Germinal center (tissue), 1 donor: ENCODE data around the gene GPR15.
A peak's percentile ranks its signal among the peaks of the same experiment; 100 is the strongest.
"Not testable (repeated sequence)": the region's sequence is repeated elsewhere in the genome, so short reads cannot be mapped to it uniquely, and the experiment has no call there.

Experiments
- DNase-seq: peaks from one replicate; pipeline ENCODE4 v3.0.0; 2012; ENCODE audit warnings: mixed read lengths, low spot score

GPR15 gene

GRCh38 chr3:98558100-98558827 lies 26.5 kb downstream of the GPR15 start:
- DNase-seq = no peak

DNA sequence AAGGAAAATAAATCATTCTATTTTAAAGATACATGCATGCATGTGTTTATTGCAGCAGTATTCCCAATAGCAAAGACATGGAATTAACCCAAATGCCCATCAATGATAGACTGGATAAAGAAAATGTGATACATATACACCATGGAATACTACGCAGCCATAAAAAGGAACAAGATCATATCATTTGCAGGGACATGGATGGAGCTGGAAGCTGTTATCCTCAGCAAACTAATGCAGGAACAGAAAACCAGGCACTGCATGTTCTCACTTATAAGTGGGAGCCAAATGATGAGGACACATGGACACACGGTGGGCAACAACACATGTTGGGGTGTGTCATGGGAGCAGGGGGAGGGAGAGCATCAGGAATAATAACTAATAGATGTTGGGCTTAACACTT lies 28.0 kb downstream of the GPR15 start:
- not testable (repeated sequence) for DNase-seq

DNA sequence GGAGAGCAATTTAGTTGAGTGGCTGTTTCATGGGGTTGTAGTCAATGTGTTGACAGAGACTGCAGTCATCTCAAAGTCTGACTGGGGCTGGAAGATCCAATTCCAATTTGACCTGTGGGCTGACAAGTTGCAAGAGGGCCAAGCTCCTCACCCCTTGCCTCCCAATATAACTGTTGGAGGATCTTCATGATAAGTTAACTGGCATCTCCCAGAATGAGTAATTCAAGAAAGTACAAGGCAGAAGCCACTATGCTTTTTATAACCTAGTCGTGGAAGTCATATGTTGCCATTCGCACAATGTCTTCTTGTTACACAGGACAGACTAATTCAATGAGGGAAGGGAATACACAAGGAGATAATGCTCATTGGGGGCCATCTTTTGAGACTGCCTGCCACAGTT lies 29.1 kb downstream of the GPR15 start:
- DNase-seq = no peak

DNA sequence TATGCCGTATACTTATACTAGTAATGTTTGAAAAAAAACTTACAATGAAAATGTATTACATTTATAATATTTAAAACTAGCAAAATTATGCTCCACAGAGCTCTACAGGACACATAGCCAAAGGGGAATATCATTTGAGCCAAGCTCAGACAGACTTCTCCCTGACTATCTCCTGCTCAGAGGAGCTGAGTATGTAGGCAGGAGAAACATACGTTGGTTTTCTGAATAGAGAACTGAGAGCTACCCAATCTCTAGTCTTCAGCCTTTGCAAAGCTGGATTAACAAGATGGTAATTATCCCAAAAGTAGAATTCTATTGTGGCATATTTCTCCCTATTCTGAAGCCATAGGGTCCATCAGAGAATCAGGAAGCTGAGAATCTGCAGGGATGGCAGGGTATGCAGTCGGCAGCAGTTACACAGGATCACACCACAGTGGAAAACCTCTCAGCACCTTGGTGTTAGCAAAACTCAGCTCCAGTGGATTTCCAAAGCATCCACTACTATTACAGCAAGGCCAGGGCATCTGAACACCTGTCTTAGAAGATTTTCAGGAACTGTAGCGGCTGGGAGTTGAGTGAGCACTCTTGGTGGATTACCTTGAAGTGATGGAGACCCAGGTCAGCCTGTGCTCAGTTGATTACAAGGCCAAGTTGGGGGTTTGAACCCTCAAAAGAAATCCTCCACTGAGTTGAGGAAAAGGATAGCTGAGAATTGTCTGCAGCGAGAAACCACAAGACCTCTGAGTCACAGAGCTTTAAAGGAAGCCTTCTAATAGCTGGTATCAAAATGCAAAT lies 30.1 kb downstream of the GPR15 start:
- no peak for DNase-seq

DNA sequence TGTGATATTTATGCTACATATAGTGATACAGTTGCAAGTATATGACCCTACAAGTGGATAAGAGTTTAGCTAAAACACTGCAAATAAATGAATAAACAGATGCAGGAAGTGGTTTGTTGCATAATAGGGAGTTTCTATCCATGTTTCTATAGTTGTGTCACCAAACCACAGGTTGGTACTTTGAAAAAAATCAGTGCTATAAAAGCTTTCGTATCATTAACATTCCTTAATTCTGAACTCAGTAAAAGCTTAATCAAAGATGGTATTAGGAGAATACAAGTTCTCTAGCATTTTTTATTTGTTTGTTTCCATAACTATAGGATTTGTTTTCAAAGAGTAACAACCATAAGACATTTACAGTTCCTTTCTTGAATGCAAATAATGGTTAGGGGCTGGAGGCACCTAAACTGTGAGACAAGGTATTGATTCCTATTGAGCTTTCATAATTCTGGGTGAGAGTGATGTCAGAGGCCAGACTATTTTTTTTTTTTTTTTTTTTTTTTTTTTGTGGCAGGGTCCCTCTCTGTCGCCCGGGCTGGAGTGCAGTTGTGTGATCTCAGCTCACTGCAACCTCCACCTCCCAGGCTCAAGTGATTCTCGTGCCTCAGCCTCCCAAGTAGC lies 32.0 kb downstream of the GPR15 start:
- DNase-seq = no peak

GRCh38 chr3:98564282-98565005 lies 32.7 kb downstream of the GPR15 start:
- no peak for DNase-seq

DNA sequence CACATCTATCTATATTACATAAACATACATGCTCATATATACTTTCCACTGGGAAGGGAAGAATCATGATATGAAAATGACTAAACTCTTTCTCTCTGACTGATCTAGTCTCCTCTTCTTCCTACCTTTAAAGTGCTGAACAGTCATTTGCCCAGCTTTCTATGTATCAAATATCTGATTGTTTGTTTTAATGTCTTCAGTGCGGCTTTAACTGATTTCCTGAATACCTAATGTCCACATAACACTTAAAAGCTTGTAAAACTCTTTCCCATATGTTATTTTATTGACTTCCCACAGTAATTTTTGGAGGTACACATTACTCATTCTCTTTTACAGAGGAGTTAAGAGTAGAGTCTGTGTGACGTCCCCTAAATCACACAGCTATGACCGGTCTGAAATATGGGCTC lies 33.5 kb downstream of the GPR15 start:
- no peak for DNase-seq

GRCh38 chr3:98565843-98566242 lies 34.1 kb downstream of the GPR15 start:
- DNase-seq = no peak

DNA sequence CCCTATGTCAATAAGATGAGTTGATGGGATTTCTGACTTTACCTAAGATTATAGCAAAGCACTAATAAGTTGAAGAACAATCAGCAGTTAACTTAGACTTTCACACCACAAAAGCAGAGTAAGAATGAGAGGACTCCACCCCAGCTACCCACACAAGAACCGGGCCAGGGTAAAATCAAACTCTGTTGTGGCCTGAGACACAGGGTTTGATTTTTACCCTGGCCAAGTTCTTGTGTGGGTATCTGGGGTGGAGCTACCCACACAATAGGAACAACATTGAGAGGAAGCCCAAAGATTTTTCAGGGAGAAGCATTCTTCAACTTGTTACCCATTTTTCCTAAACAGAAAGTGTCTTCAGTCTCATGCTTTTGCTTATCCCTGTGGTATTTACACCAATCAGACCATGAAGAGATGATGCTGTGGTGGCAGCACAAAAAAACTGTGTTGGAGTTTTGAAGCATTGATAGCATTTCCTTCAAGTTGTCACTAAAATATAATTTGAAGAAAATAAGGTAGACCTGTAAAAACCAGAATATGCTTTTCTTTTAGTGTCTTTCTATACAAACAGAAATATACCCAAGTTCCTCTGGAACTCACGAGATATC lies 36.0 kb downstream of the GPR15 start:
- no peak for DNase-seq

DNA sequence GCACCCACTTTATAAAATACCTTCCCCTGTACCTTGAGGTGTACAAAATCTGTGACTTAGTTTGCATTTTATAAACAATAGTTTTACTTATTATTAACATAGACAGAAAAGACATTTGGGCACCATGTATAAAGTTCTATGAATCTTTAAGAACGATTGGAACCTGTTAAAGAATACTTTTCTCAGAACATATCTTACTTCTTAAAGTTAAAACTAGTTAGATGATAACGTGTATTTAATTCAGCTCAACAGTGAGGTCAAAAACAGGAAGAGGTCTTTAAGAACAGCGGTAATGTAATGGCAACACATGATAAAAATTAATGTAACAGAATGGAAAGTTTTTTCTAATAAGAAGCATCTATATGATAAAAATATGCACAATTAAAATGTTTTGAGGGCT lies 36.6 kb downstream of the GPR15 start:
- DNase-seq = no peak

- peak; percentile 33 for DNase-seq
These were observed 41.5 kb downstream of the GPR15 start for GRCh38 chr3:98573181-98573728.

DNA sequence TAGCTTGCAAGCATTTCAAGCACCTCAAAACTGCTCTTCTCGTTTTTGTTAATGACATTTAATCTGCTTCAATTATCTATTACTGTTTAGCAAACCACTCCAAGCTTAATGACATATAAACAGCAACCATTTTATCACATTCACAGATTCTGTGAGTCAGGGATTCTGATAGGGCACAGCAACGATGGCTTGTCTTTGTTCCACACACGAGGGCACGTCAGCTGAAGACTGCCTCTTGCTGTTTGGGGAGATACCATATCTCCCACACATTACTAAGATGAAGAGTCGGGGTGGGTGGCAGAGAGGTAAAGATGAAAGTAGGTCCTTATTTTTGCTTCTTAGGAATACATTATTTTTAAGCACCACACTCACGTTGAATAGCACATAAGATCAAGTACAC lies 42.4 kb downstream of the GPR15 start:
- no peak for DNase-seq

DNA sequence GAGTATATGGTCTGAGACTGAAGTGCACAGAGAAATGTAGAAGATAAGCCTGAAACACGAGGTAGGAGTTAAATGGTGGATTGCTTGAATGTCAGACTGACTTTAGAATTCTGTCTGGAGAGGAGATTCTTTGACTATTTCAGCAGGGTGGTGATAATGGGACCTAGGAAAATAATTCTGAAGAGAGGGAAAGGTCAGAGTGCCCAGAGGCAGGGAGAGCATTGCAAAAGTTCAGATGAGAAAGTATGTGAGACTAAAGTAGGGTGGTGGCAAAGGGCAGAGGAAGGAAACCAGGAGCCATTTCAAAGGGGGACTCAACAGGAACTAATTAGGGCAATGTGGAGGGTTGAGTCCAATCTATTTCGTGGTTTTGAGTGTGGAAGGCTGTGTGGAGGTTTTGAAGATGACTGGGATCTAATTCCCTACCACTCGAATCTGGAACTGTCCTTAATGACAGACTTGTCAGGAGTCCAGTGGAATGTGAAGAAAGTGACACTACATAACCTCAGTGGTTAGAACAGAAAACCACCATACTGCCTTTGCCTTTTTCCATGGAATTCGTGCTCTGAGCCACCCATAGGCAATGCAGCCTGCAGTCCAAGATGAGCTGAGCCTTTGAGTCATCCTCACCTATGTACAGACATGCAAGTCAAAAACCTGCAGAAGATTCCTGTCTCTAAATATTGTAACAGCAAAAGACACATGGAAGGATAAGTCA lies 45.6 kb downstream of the GPR15 start:
- no peak for DNase-seq

DNA sequence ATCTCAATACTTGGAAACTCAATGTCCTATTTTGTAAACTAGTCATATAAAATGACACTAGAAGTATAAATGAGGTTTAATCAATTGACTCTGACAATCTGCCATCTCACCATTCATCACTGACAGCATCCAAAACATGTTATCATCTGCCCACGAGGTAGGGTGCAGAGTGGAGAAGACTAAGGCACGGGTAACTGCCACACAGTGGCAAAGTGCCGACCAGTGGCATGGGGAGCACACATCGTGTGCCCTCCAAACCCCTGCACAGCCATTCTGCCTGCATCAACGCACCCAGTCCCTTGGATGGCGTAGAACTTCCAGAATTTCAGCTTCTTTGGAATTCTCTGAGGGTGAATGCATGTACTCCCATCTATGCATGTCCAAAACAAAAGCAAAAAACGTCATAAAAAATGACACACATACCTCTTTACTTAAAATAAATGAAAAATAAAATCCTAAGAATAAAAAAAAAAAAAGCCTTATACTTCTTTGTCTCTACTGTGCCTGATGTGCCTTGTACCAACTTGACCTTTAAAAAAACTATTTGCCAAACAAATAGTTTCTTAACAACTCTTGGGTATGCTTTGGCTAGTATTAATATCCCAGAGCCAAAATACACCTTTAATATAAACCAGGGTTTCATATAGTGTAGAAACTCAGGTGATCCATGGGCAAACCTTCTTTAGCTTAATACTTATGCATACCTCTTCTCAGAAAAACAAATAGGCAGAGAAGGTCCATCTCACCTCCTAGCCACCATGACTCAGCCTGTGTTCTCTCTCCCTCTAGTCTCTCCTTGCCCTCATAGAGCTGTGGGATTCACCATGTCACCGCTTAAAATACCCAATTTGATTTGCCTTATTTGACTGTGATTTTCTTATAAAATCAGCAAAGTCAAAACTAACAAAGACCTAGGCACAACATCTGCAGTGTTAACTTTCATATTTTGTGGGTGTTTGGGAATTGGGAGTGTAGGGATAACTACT lies 48.9 kb downstream of the GPR15 start:
- no peak for DNase-seq

DNA sequence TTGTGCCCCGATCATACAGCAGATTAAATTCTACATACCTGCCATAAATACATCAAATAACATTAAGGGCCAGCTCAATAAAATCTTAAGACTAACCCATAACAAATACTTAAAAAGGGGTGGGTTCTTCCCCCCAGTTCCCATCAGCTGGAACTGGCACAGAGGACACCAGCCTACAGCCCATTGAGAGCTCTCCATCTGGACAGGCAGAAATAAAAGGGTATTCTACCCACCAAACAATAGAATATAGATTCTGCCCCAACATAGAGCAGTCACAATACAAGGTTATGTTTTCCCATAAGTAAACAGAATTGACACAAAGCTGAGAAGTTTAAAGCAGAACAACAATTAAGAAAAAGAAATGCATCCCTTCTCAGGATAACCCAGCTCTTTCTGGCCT lies 49.7 kb downstream of the GPR15 start:
- no peak for DNase-seq

DNA sequence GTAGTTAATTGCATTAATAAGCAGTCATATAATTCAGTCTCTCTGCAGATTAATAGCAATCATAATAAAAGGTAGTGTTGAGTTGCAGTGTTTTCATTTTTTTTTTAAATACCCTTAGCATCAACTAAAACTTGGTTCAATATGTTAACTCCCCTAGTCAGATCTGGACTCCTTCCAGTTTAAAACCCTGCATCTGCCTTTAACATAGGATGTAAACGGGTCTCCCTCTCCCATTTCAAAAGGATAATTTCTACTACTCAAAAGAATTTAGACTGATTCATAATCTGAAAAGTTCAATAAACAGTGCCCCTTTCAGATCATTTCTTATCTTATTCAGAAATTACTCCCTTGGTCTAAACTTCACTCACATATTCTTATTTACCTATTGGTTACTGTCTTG lies 50.3 kb downstream of the GPR15 start:
- DNase-seq = no peak

DNA sequence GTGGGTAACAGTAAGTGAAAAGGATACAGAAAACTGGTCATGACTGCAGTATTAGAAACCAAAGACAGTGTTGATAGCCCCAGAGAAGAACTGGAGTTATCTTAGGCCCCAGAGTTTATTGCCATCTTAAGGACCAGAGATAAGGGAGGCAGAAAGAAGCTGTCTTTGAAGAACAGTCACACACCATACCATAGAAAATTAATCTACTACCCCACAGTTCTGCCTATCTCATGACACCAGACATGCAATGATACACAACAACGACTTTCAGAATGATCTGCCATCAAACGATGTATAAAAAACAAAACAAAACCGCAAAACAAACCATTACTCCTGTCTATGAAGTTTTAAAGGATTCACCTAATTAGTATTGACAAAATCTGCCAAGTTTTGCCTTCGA lies 52.0 kb downstream of the GPR15 start:
- no peak for DNase-seq
